Upper lobe of left lung (tissue), 6 donors: ENCODE measurements around the gene LPAR3. TPM values are rescaled to one million over a fixed set of nuclear protein-coding genes. Genes with fewer than 3 reads are reported as not detected.

ENCODE experiments used
- ATAC-seq, 2 donors: fragments of 200-7000 bp; cut with Tn5 transposase; one replicate each; pipeline ENCODE4 v1.9.1; 2022; ENCODE audit warnings: mild to moderate bottlenecking in 2 of 2, moderate library complexity in 2 of 2; ENCODE audit not compliant: low FRiP score in 2 of 2
- DNase-seq, 2 donors: peaks; one replicate each; pipeline ENCODE4 v3.0.0-alpha.2; 2019 to 2020
- H3K27ac ChIP-seq, 4 donors: fragments of 200-600 bp; sonication (generic); one replicate each; pipeline ENCODE4 v1.5.1; 2016 to 2019
- H3K27me3 ChIP-seq, 4 donors: fragments of 200-600 bp; sonication (generic); one replicate each; pipeline ENCODE4 v1.5.1; 2017 to 2019
- H3K36me3 ChIP-seq, 4 donors: fragments of 200-600 bp; sonication (generic); one replicate each; pipeline ENCODE4 v1.5.1; 2016 to 2019
- H3K4me1 ChIP-seq, 4 donors: fragments of 200-600 bp; sonication (generic); one replicate each; pipeline ENCODE4 v1.5.1; 2018 to 2019
- H3K4me3 ChIP-seq, 4 donors: fragments of 200-600 bp; sonication (generic); one replicate each; pipeline ENCODE4 v1.5.1; 2017 to 2019; ENCODE audit warnings: mild to moderate bottlenecking in 2 of 4, moderate library complexity in 1 of 4
- H3K9me3 ChIP-seq, 4 donors: fragments of 200-600 bp; sonication (generic); one replicate each; pipeline ENCODE4 v1.5.1; 2018 to 2019
- CTCF ChIP-seq, 6 experiments: fragments of 450-650 bp in 4 of 6; fragments of 200-600 bp in 2 of 6; sonication (generic) in 2 of 6; IDR thresholded peaks; one replicate each; pipeline ENCODE4 v1.5.1; 2016 to 2019; ENCODE audit warnings: antibody characterized with exemption in 6 of 6
- EP300 ChIP-seq, 4 donors: sonication (generic); formaldehyde crosslinking; IDR thresholded peaks; one replicate each; pipeline ENCODE4 v1.5.1; 2017; ENCODE audit warnings: antibody characterized with exemption in 4 of 4, control low read depth in 2 of 4
- POLR2A ChIP-seq, 4 donors: fragments of 450-650 bp; IDR thresholded peaks; one replicate each; pipeline ENCODE4 v1.5.1; 2016 to 2017; ENCODE audit warnings: antibody characterized with exemption in 4 of 4, mild to moderate bottlenecking in 2 of 4
- POLR2AphosphoS5 ChIP-seq, 2 donors: sonication (generic); formaldehyde crosslinking; IDR thresholded peaks; one replicate each; pipeline ENCODE4 v1.5.1; 2017; ENCODE audit warnings: antibody characterized with exemption in 2 of 2
- WGBS, 2 donors: methylation state at CpG; one replicate each; pipeline ENCODE4 v1.1.5; 2017 to 2018; 5-methylcytosine and 5-hydroxymethylcytosine counted together
- total RNA-seq, 6 donors: library from RNA; depleted of rRNA in 4 of 6; stranded (reverse); fragments of >200 nt in 4 of 6; gene quantifications; one replicate each; pipeline versions ENCODE4 v1.1.0 to v1.2.1, GENCODE V29; 2016 to 2021
- donor health status: DM: no; HTN: no; CAD: no; lungs with moderate emphysema.
- donor health status: DM: no; HTN: yes; CAD: no; lungs with severe emphysema.

LPAR3 gene
- total RNA-seq, 6 donors from 2014 or later, result 1.5 to 9.8 (median 4.3) TPM; not detected in 1

- TF ChIP-seq EP300 (IDR thresholded peaks at IDR 0.05), result no peak
- no peaks in the 10 kb centered on the region for H3K4me1 ChIP-seq
- no peaks in the 10 kb centered on the region for H3K9me3 ChIP-seq
- no peak overlapping the region for H3K4me3 ChIP-seq
- ATAC-seq, result no peak
- H3K27me3 ChIP-seq, result no peaks in the 10 kb centered on the region
- WGBS, 2 donors, result 90 to 94% methylated on average over 2 of the region's 2 CpGs
- DNase-seq, result no peak
- H3K36me3 ChIP-seq, result no peaks in the 10 kb centered on the region
- no peak overlapping the region for H3K27ac ChIP-seq
These were observed 121.1 kb downstream of the LPAR3 start for GRCh38 chr1:84771895-84772294.

GRCh38 chr1:84770481-84770880 is 122.5 kb downstream of the LPAR3 start:
- no peak for ATAC-seq
- TF ChIP-seq POLR2AphosphoS5 (IDR thresholded peaks at IDR 0.05) (no peak), CTCF (IDR thresholded peaks at IDR 0.05) (no peak), POLR2A (IDR thresholded peaks at IDR 0.05) (no peak), EP300 (IDR thresholded peaks at IDR 0.05) (no peak)
- Histone ChIP-seq H3K27me3 (no peaks in the 10 kb centered on the region), H3K36me3 (no peaks in the 10 kb centered on the region), H3K9me3 (no peaks in the 10 kb centered on the region), H3K4me3 (no peak overlapping the region), H3K27ac (no peak overlapping the region), H3K4me1 (no peaks in the 10 kb centered on the region)
- no peak for DNase-seq
- 78 to 90% methylated on average over 2 of the region's 2 CpGs for WGBS, 2 donors

GRCh38 chr1:84769636-84770035 is 123.4 kb downstream of the LPAR3 start:
- no peak overlapping the region for H3K27ac ChIP-seq
- DNase-seq (no peak), ATAC-seq (no peak)
- H3K4me1 ChIP-seq, result no peaks in the 10 kb centered on the region
- H3K36me3 ChIP-seq, result no peaks in the 10 kb centered on the region
- H3K4me3 ChIP-seq, result no peak overlapping the region
- H3K9me3 ChIP-seq, result no peaks in the 10 kb centered on the region
- 59 to 74% methylated on average over 1 of the region's 1 CpG for WGBS, 2 donors
- H3K27me3 ChIP-seq, result no peaks in the 10 kb centered on the region
- TF ChIP-seq CTCF (IDR thresholded peaks at IDR 0.05) (no peak), EP300 (IDR thresholded peaks at IDR 0.05) (no peak), POLR2AphosphoS5 (IDR thresholded peaks at IDR 0.05) (no peak), POLR2A (IDR thresholded peaks at IDR 0.05) (no peak)

- Histone ChIP-seq H3K4me3 (no peak overlapping the region), H3K4me1 (no peaks in the 10 kb centered on the region), H3K27ac (no peak overlapping the region), H3K27me3 (no peaks in the 10 kb centered on the region), H3K9me3 (no peaks in the 10 kb centered on the region), H3K36me3 (no peaks in the 10 kb centered on the region)
- TF ChIP-seq POLR2A (IDR thresholded peaks at IDR 0.05), result no peak
- no peak for TF ChIP-seq EP300 (IDR thresholded peaks at IDR 0.05)
- no peak for TF ChIP-seq POLR2AphosphoS5 (IDR thresholded peaks at IDR 0.05)
- TF ChIP-seq CTCF (IDR thresholded peaks at IDR 0.05), result no peak
- ATAC-seq (no peak), DNase-seq (no peak)
These were observed 124.4 kb downstream of the LPAR3 start for GRCh38 chr1:84768634-84769033.

- H3K36me3 ChIP-seq, result no peaks in the 10 kb centered on the region
- H3K9me3 ChIP-seq, result no peaks in the 10 kb centered on the region
- TF ChIP-seq CTCF (IDR thresholded peaks at IDR 0.05) (no peak), POLR2AphosphoS5 (IDR thresholded peaks at IDR 0.05) (no peak), POLR2A (IDR thresholded peaks at IDR 0.05) (no peak), EP300 (IDR thresholded peaks at IDR 0.05) (no peak)
- no peak overlapping the region for H3K4me3 ChIP-seq
- DNase-seq (no peak), ATAC-seq (no peak)
- 56 to 60% methylated on average over 13 of the region's 13 CpGs for WGBS, 2 donors
- H3K27me3 ChIP-seq, result no peaks in the 10 kb centered on the region
- H3K27ac ChIP-seq, result no peak overlapping the region
- peaks cover 0 to 2% (median 0%) of the 10 kb centered on the region in 4 donors for H3K4me1 ChIP-seq
These were observed 128.9 kb downstream of the LPAR3 start for GRCh38 chr1:84763912-84764680.
